K562 (cell line): ENCODE measurements around the gene CSF2RB. TPM values are rescaled to one million over a fixed set of nuclear protein-coding genes. Genes with fewer than 3 reads are reported as not detected.
A peak's percentile ranks its signal among the peaks of the same experiment; 100 is the strongest.

ENCODE experiments used
- ATAC-seq: fragments of 200-7000 bp; cut with Tn5 transposase; 3 replicates; pipeline ENCODE4 v1.9.1; 2020; ENCODE audit warnings: moderate library complexity
- BruUV-seq: library from RNA; stranded (reverse); fragments of 400-500 nt; replicated peaks from 2 replicates; lab custom pipeline; 2021; lab: Mats Ljungman, UMichigan
- CTCF ChIA-PET: fragments of 300-600 bp; formaldehyde crosslinking; extraction: SDS; loops from one replicate; lab custom pipeline; 2021; ENCODE audit warnings: low intra/inter-chr PET ratio; lab: Yijun Ruan, JAX
- POLR2A ChIA-PET: fragments of 300-600, 350-650 bp; sonication (Branson Sonifier 250); formaldehyde crosslinking; extraction: SDS; loops from one replicate; lab custom pipeline; 2021; ENCODE audit warnings: antibody characterized with exemption, inconsistent platforms; lab: Yijun Ruan, JAX
- DNase-seq, 4 experiments: peaks; one replicate each; pipeline versions ENCODE4 v3.0.0 to v3.0.0-alpha.2; 2011 to 2018; ENCODE audit warnings: low spot score in 3 of 4, mixed read lengths in 3 of 4; ENCODE audit errors: extremely low read depth in 1 of 4
- FAIRE-seq: peaks from 2 replicates; lab custom pipeline; 2011; peaks lifted over from hg19 to GRCh38; lab: Jason Lieb, UNC
- H2AFZ ChIP-seq: 2 replicates; pipeline ENCODE4 v1.6.0; 2011; ENCODE audit warnings: low read depth, low read length, control low read depth, inconsistent platforms
- H3K27ac ChIP-seq: fragments of 200-600 bp; 3 replicates; pipeline ENCODE4 v1.8.0; 2011; ENCODE audit warnings: low read depth, mild to moderate bottlenecking, control low read depth, inconsistent platforms, low read length, moderate library complexity, mixed read lengths; ENCODE audit errors: extremely low read depth
- H3K27me3 ChIP-seq, 2 experiments: fragments of 300-600 bp in 1 of 2; 2 replicates in 1 of 2; 3 replicates in 1 of 2; pipeline versions ENCODE4 v1.6.0 to v1.8.0; 2011; ENCODE audit warnings: inconsistent platforms in 2 of 2, low read length in 2 of 2, mild to moderate bottlenecking in 1 of 2, mixed read lengths in 1 of 2, moderate library complexity in 1 of 2; ENCODE audit not compliant: control insufficient read depth in 2 of 2, insufficient read depth in 2 of 2
- H3K36me3 ChIP-seq: fragments of 300-600 bp; 3 replicates; pipeline ENCODE4 v1.8.0; 2011; ENCODE audit warnings: mild to moderate bottlenecking, low read length, inconsistent platforms; ENCODE audit not compliant: control insufficient read depth, insufficient read depth
- H3K4me1 ChIP-seq, 2 experiments: fragments of 200-600 bp in 1 of 2; replicated peaks in 1 of 2; 2 replicates in 1 of 2; 3 replicates in 1 of 2; pipeline versions ENCODE4 v1.5.1 to v1.8.0; 2011; ENCODE audit warnings: inconsistent platforms in 2 of 2, low read length in 2 of 2, mild to moderate bottlenecking in 1 of 2, mixed read lengths in 1 of 2, moderate library complexity in 1 of 2; ENCODE audit not compliant: control insufficient read depth in 2 of 2, insufficient read depth in 2 of 2
- H3K4me2 ChIP-seq: 2 replicates; pipeline ENCODE4 v1.6.1; 2011; ENCODE audit warnings: low read length, control low read depth, inconsistent platforms, mixed read lengths; ENCODE audit not compliant: insufficient read depth
- H3K4me3 ChIP-seq: fragments of 200-600 bp; sonication (generic), shearing (Covaris generic); 2 replicates; pipeline ENCODE4 v1.5.1; 2016; ENCODE audit warnings: control low read depth, inconsistent platforms
- H3K79me2 ChIP-seq: fragments of 200-600 bp; 3 replicates; pipeline ENCODE4 v1.8.0; 2011; ENCODE audit warnings: low read length, inconsistent platforms; ENCODE audit not compliant: control insufficient read depth, insufficient read depth
- H3K9ac ChIP-seq, 2 experiments: 2 replicates each; pipeline versions ENCODE4 v1.6.0 to v1.6.1; 2011; ENCODE audit warnings: low read depth in 2 of 2, low read length in 2 of 2, control low read depth in 1 of 2, inconsistent platforms in 1 of 2, mild to moderate bottlenecking in 1 of 2, mixed read lengths in 1 of 2; ENCODE audit not compliant: insufficient read depth in 1 of 2
- H3K9me1 ChIP-seq: one replicate; pipeline ENCODE4 v1.6.0; 2011; ENCODE audit warnings: inconsistent platforms, mild to moderate bottlenecking, low read length, moderate library complexity; ENCODE audit not compliant: control insufficient read depth, insufficient read depth
- H3K9me3 ChIP-seq: replicated peaks from 2 replicates; pipeline ENCODE4 v1.5.1; 2011; ENCODE audit warnings: low read depth, low read length, inconsistent platforms; ENCODE audit not compliant: control insufficient read depth, insufficient read depth
- H4K20me1 ChIP-seq: replicated peaks from 2 replicates; pipeline ENCODE4 v1.6.1; 2011; ENCODE audit warnings: low read length, inconsistent platforms, mixed read lengths; ENCODE audit not compliant: control insufficient read depth, insufficient read depth
- ELF1 ChIP-seq: fragments of 200-800 bp; sonication (Bioruptor generic); IDR thresholded peaks from 2 replicates; pipeline ENCODE4 v1.6.1; 2016; ENCODE audit warnings: missing genetic modification characterization, missing compliant biosample characterization
- FOSL1 ChIP-seq: fragments of 200-800 bp; sonication (Bioruptor generic); conservative IDR thresholded peaks from 2 replicates; pipeline ENCODE4 v1.6.1; 2016; ENCODE audit warnings: missing genetic modification characterization, missing compliant biosample characterization
- RCOR1 ChIP-seq, 2 experiments: IDR thresholded peaks; 2 replicates each; pipeline ENCODE4 v1.6.1; 2012; ENCODE audit warnings: low read depth in 2 of 2, low read length in 2 of 2, borderline replicate concordance in 1 of 2, improper control_type of control experiment in 1 of 2
- USF1 ChIP-seq: sonication (generic); formaldehyde crosslinking; IDR thresholded peaks from 2 replicates; pipeline ENCODE4 v1.9.0; 2022; ENCODE audit warnings: mild to moderate bottlenecking, missing genetic modification reagents
- VEZF1 ChIP-seq: fragments of 200-800 bp; sonication (Bioruptor generic); IDR thresholded peaks from 2 replicates; pipeline ENCODE4 v1.6.1; 2017; ENCODE audit warnings: missing genetic modification characterization, missing compliant biosample characterization
- ZNF143 ChIP-seq: sonication (generic); formaldehyde crosslinking; IDR thresholded peaks from 2 replicates; pipeline ENCODE4 v1.9.0; 2022; ENCODE audit warnings: mild to moderate bottlenecking, missing genetic modification reagents
- WGBS: fragments of 100-300 bp; shearing (Covaris generic); methylation state at CpG from one replicate; pipeline ENCODE4 v1.1.6; 2016; ENCODE audit warnings: low coverage, mixed read lengths; ENCODE audit not compliant: insufficient coverage; ENCODE audit errors: missing lambda C conversion rate; 5-methylcytosine and 5-hydroxymethylcytosine counted together
- in situ Hi-C: fragments of 300-500 bp; cut with MboI; formaldehyde crosslinking; loops from 4 replicates; pipeline ENCODE4 v1.15.0; 2018; ENCODE audit warnings: inconsistent platforms, mixed read lengths
- intact Hi-C: fragments of 100-400 bp; cut with micrococcal nuclease; formaldehyde crosslinking; loops from 2 replicates; pipeline ENCODE4 v1.14.2; 2022
- polyA plus RNA-seq, 8 experiments: library from polyadenylated mRNA; depleted of rRNA in 4 of 8; stranded (reverse) in 5 of 8; unstranded in 3 of 8; fragments of >200 nt; fragmentation: Nextera tagmentation in 2 of 8; fragmentation: Illumina TruSeq in 1 of 8; extraction: Ambion mirVana in 2 of 8; extraction: Trizol in 1 of 8; gene quantifications; 2 replicates each; pipeline versions ENCODE4 v1.2.1 to v1.2.3, GENCODE V29; 2011 to 2014; ENCODE audit warnings: inconsistent platforms in 1 of 8, missing spikeins in 1 of 8
- total RNA-seq, 7 experiments: library from RNA; depleted of rRNA in 6 of 7; stranded (reverse); fragments of >200 nt in 6 of 7; fragmentation: Illumina TruSeq in 2 of 7; extraction: Trizol in 2 of 7; gene quantifications; 2 replicates each; pipeline versions ENCODE4 v1.2.1 to v1.2.3, GENCODE V29; 2011 to 2021; ENCODE audit warnings: low replicate concordance in 1 of 7
- TF ChIP-seq, protein P1 (sequence below): sonication (generic); formaldehyde crosslinking; IDR thresholded peaks from 2 replicates; pipeline ENCODE4 v1.8.0; 2022; ENCODE audit warnings: missing genetic modification reagents, mild to moderate bottlenecking, borderline replicate concordance
- TF ChIP-seq, protein P2 (sequence below): sonication (generic); formaldehyde crosslinking; IDR thresholded peaks from 2 replicates; pipeline ENCODE4 v1.8.0; 2022; ENCODE audit warnings: mild to moderate bottlenecking, low read depth, missing genetic modification reagents
- TF ChIP-seq, protein P3 (sequence below): fragments of 250-450 bp; sonication (Bioruptor Pico); IDR thresholded peaks from 2 replicates; pipeline ENCODE4 v1.8.0; 2022; ENCODE audit warnings: inconsistent platforms, mild to moderate bottlenecking, moderate library complexity, borderline replicate concordance

Gene CSF2RB
- total and polyA plus RNA-seq, 9 of the 15 experiments (the other 6 are each of a cell fraction or from before 2014, with no cell fraction given): 0.04 to 1.0 (median 0.36) TPM

DNA sequence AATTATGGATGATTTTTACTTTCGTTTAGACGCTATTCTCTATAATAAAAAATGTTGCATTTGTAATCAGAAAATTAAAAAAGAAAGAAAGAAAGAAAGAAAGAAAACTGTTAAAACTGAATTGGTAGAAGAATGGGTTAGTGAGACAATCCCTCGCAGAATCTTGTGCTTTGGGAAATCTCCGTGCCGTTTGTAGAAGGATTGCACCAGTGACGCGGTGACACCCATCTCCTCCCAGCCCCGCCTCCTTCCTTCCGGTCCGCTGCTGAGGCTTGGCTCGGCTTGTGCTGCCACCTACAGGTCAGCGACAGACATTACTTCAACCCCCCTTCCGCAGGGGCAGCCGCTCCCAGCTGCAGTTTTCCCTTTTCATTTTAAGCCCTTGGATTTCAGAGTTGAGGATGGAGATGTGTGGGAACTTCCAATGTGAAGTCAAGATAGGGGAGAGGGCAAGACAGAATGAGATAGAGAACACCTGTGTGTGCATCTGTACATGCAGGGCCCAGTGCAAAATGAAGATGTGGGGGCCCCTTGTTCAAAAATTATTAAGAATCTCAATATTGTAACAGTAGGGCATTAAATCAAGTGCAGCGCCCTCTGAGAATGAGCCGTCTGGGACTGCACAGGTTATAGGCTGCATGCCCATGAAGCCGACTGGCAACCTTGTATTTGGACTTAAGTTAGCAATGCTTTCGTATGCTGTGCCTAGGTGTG is 64.7 kb downstream of the CSF2RB start:
- H3K9me3 ChIP-seq: no peaks in the 10 kb centered on the region
- ATAC-seq: peak; percentile 80
- H3K9ac ChIP-seq: peak overlapping the region in 1 of 2 experiments; percentile 44; a peak in 3 of 4 replicates
- no peak overlapping the region for H3K27ac ChIP-seq
- CTCF ChIA-PET: interaction anchor here (0.6 to 1.8 kb wide), 4 partner anchors 38 to 197 kb away, joined by 3 to 10 read pairs (median 5); no protein-coding TSS in a partner anchor
- H3K4me1 ChIP-seq: peaks cover 25 to 34% of the 10 kb centered on the region in 2 experiments; a peak in 4 of 5 replicates
- peak; percentile 97 for FAIRE-seq
- DNase-seq: peak; percentile 85 to 88 (median 88)
- no peaks in the 10 kb centered on the region for H3K79me2 ChIP-seq
- no peaks in the 10 kb centered on the region for H3K9me1 ChIP-seq
- no peaks in the 10 kb centered on the region for H4K20me1 ChIP-seq
- peak overlapping the region; percentile 32 for H3K4me3 ChIP-seq
- WGBS: 6% methylated on average over 18 of the region's 18 CpGs
- in situ Hi-C loops (no loop called here), intact Hi-C loops (loop anchor here (5.0 kb wide), 4 partner anchors 106 to 431 kb away; no protein-coding TSS in a partner anchor)
- no TSS peak for BruUV-seq
- POLR2A ChIA-PET: interaction anchor here (0.5 to 1.8 kb wide), 5 partner anchors 10 to 36 kb away, joined by 3 to 6 read pairs (median 3); no protein-coding TSS in a partner anchor
- peak overlapping the region; percentile 80 for H3K4me2 ChIP-seq
- peak overlapping the region; percentile 92 for H2AFZ ChIP-seq
- H3K27me3 ChIP-seq: no peaks in the 10 kb centered on the region; a peak in 1 of 5 replicates
- H3K36me3 ChIP-seq: no peaks in the 10 kb centered on the region
- TF ChIP-seq FOSL1 (tag): 0 out of 2 replicates have a peak, but pooled peaks have one; percentile 14
- 0 out of 2 replicates have a peak, but pooled peaks have one; percentile 28 for TF ChIP-seq ELF1 (tag)
- peak in 1 of 2 experiments; percentile 70; a peak in 1 of 4 replicates for TF ChIP-seq RCOR1 (IDR thresholded peaks at IDR 0.05; ENCODE audit: borderline replicate concordance in 1 of 2, low read depth in 2 of 2, low read length in 2 of 2)
- TF ChIP-seq ZNF143: no peak
- TF ChIP-seq, protein P1, sequence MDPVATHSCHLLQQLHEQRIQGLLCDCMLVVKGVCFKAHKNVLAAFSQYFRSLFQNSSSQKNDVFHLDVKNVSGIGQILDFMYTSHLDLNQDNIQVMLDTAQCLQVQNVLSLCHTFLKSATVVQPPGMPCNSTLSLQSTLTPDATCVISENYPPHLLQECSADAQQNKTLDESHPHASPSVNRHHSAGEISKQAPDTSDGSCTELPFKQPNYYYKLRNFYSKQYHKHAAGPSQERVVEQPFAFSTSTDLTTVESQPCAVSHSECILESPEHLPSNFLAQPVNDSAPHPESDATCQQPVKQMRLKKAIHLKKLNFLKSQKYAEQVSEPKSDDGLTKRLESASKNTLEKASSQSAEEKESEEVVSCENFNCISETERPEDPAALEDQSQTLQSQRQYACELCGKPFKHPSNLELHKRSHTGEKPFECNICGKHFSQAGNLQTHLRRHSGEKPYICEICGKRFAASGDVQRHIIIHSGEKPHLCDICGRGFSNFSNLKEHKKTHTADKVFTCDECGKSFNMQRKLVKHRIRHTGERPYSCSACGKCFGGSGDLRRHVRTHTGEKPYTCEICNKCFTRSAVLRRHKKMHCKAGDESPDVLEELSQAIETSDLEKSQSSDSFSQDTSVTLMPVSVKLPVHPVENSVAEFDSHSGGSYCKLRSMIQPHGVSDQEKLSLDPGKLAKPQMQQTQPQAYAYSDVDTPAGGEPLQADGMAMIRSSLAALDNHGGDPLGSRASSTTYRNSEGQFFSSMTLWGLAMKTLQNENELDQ (CRISPR knock-in tag): no peak
- TF ChIP-seq, protein P2, sequence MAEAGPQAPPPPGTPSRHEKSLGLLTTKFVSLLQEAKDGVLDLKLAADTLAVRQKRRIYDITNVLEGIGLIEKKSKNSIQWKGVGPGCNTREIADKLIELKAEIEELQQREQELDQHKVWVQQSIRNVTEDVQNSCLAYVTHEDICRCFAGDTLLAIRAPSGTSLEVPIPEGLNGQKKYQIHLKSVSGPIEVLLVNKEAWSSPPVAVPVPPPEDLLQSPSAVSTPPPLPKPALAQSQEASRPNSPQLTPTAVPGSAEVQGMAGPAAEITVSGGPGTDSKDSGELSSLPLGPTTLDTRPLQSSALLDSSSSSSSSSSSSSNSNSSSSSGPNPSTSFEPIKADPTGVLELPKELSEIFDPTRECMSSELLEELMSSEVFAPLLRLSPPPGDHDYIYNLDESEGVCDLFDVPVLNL (CRISPR knock-in tag): no peak
- TF ChIP-seq USF1 (CRISPR knock-in tag): no peak
- TF ChIP-seq, protein P3, sequence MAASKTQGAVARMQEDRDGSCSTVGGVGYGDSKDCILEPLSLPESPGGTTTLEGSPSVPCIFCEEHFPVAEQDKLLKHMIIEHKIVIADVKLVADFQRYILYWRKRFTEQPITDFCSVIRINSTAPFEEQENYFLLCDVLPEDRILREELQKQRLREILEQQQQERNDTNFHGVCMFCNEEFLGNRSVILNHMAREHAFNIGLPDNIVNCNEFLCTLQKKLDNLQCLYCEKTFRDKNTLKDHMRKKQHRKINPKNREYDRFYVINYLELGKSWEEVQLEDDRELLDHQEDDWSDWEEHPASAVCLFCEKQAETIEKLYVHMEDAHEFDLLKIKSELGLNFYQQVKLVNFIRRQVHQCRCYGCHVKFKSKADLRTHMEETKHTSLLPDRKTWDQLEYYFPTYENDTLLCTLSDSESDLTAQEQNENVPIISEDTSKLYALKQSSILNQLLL (CRISPR knock-in tag): no peak
- TF ChIP-seq VEZF1: peak; percentile 94
